GM04503 (cell line): ENCODE measurements around the gene ATG4D.

Experiments
- DNase-seq: peaks from one replicate; pipeline ENCODE4 v3.0.0-alpha.2; 2012; ENCODE audit warnings: low read depth

The ATG4D gene

GRCh38 chr19:10580979-10581631 lies 37.4 kb downstream of the ATG4D start:
- DNase-seq, result peak; percentile 30

GRCh38 chr19:10582091-10582490 lies 38.4 kb downstream of the ATG4D start:
- no peak for DNase-seq

GRCh38 chr19:10583036-10583776 lies 39.5 kb downstream of the ATG4D start:
- no peak for DNase-seq

- no peak for DNase-seq
These were observed 42.7 kb downstream of the ATG4D start for GRCh38 chr19:10586396-10586795.

GRCh38 chr19:10587022-10587838 lies 43.5 kb downstream of the ATG4D start, which contains the start of gene AP1M2:
Gene AP1M2 (minus strand): TSS chr19:10587312. CDS start chr19:10587231, 81 bp downstream.
- DNase-seq, result no peak

- no peak for DNase-seq
These were observed 44.1 kb downstream of the ATG4D start for GRCh38 chr19:10587839-10588150.

GRCh38 chr19:10593148-10593547 lies 49.4 kb downstream of the ATG4D start:
- no peak for DNase-seq

- peak; percentile 47 for DNase-seq
These were observed 50.3 kb downstream of the ATG4D start for GRCh38 chr19:10593820-10594637.

GRCh38 chr19:10600149-10600548 lies 56.4 kb downstream of the ATG4D start:
- DNase-seq, result no peak

- no peak for DNase-seq
These were observed 58.3 kb downstream of the ATG4D start for GRCh38 chr19:10601999-10602329.

GRCh38 chr19:10602330-10603083 lies 58.8 kb downstream of the ATG4D start:
- no peak for DNase-seq
